Measurements from ENCODE around the gene NTN3.

NTN3 gene

DNA sequence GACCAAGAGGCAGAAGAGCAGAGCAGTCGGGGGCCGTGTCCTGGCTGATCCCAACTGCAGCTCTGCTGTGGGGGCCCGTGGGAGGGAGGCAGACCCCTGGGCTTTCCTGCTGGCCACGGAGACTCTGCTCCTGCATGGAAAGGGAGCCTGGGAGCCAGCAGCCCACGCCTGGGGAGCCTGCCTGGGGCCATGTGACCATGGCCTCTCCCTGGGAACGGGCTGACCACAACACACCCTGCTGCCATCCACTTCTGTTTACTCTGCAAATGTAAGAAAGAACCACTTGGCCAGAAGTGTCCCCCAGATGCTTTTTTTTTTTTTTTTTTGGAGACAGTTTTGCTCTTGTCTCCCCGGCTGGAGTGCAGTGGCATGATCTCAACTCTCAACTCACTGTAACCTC, 13.2 kb upstream of the NTN3 start:
- CTCF ChIA-PET: no interaction called here
- TF ChIP-seq, protein P1, sequence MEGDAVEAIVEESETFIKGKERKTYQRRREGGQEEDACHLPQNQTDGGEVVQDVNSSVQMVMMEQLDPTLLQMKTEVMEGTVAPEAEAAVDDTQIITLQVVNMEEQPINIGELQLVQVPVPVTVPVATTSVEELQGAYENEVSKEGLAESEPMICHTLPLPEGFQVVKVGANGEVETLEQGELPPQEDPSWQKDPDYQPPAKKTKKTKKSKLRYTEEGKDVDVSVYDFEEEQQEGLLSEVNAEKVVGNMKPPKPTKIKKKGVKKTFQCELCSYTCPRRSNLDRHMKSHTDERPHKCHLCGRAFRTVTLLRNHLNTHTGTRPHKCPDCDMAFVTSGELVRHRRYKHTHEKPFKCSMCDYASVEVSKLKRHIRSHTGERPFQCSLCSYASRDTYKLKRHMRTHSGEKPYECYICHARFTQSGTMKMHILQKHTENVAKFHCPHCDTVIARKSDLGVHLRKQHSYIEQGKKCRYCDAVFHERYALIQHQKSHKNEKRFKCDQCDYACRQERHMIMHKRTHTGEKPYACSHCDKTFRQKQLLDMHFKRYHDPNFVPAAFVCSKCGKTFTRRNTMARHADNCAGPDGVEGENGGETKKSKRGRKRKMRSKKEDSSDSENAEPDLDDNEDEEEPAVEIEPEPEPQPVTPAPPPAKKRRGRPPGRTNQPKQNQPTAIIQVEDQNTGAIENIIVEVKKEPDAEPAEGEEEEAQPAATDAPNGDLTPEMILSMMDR (conservative IDR thresholded peaks at IDR 0.05; ENCODE audit: low read depth): no peak
- peak overlapping the region; percentile 75 for H3K27ac ChIP-seq
- POLR2A ChIA-PET (ENCODE audit: low non-redundant PET): no interaction called here
- no peak for DNase-seq (ENCODE audit: low spot score)

DNA sequence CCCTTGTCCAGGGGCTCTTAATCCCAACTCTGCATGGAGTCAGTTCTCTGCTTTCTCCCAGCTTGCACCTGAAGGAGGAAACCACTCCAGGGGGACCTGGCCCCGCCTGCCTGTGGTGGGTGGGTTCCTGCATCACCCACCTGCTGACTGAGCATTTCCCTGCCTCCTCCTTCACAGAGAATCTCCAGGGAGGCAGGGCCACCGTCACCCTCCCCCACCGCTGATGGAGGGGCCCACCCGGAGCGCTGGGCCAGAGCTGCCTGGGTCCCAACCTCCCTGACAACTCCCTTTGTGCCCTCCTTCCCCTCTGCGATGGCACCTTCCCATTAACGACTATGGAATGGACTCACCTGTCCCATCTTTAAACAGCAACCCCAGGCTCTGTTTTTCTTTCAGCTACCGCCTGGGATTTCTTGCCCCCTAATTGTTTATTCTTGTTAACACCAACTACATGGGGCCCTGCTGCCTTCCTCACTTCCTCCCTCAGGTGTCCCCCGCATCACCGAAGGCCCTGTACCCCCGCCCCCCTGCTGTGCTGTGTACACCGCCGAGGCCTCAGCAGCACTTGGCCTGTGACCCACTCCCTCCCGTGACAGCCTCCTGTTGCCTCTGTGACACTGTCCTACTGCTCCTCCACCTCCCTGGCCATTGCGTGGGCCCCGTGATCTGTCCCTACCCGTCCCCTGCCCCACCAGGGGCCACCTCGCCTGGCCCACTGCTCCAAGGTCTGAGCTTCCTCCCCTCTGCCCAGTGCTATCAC, 12.0 kb upstream of the NTN3 start:
- DNase-seq (ENCODE audit: low spot score): no peak
- TF ChIP-seq, protein P1 (conservative IDR thresholded peaks at IDR 0.05; ENCODE audit: low read depth): no peak
- ChIA-PET CTCF (interaction anchor here (0.7 to 1.1 kb wide), 2 partner anchors 8 to 264 kb away, joined by 3 to 4 read pairs; no protein-coding TSS in a partner anchor), POLR2A (ENCODE audit: low non-redundant PET) (no interaction called here)
- peak overlapping the region; percentile 75 for H3K27ac ChIP-seq

DNA sequence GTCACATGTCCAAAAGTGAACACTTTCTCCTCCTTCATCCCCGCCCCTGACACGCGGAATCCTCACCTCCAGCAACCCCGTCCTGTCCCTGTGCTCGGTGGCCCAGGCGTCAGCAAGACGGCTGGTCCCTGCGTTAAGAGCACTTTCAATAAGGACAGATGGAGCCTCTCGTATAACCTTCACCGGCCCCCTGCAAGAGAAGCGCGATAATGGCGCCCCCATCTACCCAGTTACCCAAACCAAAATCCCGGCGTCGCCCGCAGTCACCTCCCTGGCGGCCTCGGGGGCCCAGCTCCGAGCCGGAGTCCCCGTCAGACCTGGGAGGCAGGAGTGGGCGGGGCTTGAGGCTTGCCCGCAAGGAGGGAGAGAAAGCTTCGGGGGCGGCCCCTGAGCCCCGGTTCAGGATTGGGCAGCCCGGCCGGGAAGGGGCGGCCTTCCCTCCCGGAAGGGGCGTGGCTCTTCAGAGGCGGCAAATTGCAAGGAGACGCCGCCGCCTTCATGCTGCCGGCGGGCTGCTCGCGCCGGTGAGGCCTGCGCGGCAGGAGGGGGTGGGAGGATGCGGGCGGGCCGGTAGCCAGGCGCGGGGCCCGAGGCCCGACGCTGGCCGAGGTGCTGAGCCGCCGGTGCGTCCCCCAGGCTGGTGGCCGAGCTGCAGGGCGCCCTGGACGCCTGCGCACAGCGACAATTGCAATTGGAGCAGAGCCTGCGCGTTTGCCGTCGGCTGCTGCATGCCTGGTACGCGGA, 11.3 kb upstream of the NTN3 start, which contains the start of gene TEDC2:
Gene TEDC2, plus strand, starts transcription at position 463 of the 744 bp plus-strand sequence. Its CDS starts 36 bp downstream, at position 499.
- TF ChIP-seq, protein P1 (conservative IDR thresholded peaks at IDR 0.05; ENCODE audit: low read depth): no peak
- DNase-seq (ENCODE audit: low spot score): peak; percentile 97
- CTCF ChIA-PET: interaction anchor here (0.7 to 1.1 kb wide), 2 partner anchors 8 to 265 kb away, joined by 3 to 4 read pairs; no protein-coding TSS in a partner anchor
- POLR2A ChIA-PET (ENCODE audit: low non-redundant PET): no interaction called here
- peak within 1 kb of the TSS; percentile 75 for H3K27ac ChIP-seq

DNA sequence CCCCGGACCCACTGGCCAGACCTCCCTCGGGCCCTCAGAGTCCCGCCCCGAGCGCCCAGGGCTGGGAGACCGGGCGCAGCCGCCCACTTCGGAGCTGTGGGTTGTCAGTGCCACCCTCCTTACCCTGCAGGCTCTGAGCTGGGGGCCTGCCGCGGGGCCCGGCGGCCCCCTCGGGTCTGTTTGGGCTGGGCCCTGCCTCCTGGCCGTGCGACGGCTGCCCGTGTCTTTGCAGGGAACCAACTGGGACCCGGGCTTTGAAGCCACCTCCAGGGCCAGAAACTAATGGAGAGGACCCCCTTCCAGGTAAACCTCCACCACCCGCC, 10.7 kb upstream of the NTN3 start:
- H3K27ac ChIP-seq: peak overlapping the region; percentile 75
- TF ChIP-seq, protein P1 (conservative IDR thresholded peaks at IDR 0.05; ENCODE audit: low read depth): no peak
- no peak for DNase-seq (ENCODE audit: low spot score)
- ChIA-PET POLR2A (ENCODE audit: low non-redundant PET) (no interaction called here), CTCF (no interaction called here)

DNA sequence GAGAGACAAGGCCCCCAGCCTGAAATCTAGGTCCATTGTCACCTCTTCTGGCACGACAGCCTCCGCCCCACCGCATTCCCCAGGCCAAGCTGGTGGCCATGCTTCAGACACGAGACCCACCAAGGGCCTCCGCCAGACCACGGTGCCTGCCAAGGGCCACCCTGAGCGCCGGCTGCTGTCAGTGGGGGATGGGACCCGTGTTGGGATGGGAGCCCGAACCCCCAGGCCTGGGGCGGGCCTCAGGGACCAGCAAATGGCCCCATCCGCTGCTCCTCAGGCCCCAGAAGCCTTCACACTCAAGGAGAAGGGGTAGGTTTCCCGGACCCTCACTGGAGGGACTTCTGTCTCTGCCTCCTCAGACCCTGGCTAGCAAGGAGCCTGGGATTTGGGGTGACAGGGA, 10.2 kb upstream of the NTN3 start:
- peak overlapping the region; percentile 75 for H3K27ac ChIP-seq
- ChIA-PET POLR2A (ENCODE audit: low non-redundant PET) (no interaction called here), CTCF (no interaction called here)
- TF ChIP-seq, protein P1 (conservative IDR thresholded peaks at IDR 0.05; ENCODE audit: low read depth): no peak
- no peak for DNase-seq (ENCODE audit: low spot score)

DNA sequence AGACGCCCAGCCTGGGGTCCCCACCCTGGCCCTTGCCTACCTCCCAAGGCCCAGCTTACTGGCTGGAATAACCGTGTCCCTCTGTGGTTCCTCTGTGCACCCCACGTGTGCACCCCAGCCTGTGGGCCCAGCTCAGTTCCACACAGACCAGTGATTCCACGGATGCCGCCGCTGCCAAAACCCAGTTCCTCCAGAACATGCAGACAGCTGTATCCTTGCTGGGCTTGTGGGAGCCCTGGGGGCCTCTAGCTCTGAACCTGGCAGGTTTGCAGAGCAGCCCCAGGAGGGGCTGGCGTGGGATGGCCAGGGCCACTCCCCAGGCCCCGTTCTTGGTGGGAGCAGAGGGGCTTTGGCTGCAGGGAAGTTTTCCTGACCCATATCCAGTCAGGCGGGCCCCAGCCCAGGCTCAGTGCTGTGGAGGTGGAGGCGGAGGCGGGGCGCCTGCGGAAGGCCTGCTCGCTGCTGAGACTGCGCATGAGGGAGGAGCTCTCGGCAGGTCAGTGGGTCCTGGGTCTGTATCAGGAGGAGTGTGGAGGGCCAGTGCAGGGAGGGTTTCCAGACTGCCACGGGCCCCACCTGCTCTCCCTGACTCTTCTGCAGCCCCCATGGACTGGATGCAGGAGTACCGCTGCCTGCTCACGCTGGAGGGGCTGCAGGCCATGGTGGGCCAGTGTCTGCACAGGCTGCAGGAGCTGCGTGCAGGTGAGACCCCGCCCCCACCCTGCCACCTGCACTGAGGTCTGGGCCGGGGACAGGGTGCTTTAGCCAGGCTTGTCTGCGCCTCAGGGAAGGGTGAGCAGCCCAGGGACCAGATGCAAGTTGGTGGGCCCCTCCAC, 8.8 kb upstream of the NTN3 start:
- peak overlapping the region; percentile 91 for H3K27ac ChIP-seq
- ChIA-PET CTCF (interaction anchor here (0.7 kb wide), 1 partner anchor 44 kb away, joined by 4 read pairs; no protein-coding TSS in a partner anchor), POLR2A (ENCODE audit: low non-redundant PET) (no interaction called here)
- no peak for DNase-seq (ENCODE audit: low spot score)
- TF ChIP-seq, protein P1 (conservative IDR thresholded peaks at IDR 0.05; ENCODE audit: low read depth): no peak
